Measurements from ENCODE around the gene MOV10L1. TPM values are rescaled to one million over a fixed set of nuclear protein-coding genes. Genes with fewer than 3 reads are reported as not detected.

MOV10L1 gene
- total and polyA plus RNA-seq, 9 of the 15 experiments (the other 6 are each of a cell fraction or from before 2014, with no cell fraction given), result 0.06 to 0.43 (median 0.15) TPM

DNA sequence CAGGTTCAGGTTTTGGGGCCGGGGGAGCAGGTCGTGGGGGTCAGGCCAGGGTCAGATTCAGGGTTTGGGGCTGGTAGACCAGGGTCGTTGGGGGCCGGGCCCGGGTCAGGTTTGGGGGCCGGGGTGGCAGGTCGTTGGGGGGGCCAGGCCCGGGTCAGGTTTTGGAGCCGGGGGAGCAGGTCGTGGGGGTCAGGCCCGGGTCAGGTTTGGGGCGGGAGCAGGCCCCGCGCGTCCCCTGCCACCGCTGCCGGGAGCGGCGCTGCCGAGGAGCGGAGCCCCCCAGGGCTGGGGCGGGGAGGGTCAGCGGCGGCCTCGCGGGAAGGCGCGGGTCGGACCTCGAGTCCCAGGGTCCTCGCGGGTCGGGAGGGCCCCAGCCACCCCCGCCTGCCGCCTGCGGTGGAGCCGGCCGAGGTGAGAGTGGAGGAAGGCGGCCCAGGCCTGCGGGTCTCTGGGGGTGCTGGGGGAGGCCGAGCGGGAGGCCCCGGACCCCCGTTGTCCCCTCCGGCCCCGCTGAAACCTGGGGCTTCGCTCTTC, 96.4 kb downstream of the MOV10L1 start:
- ChIA-PET POLR2A (interaction anchor here (1.2 kb wide), 1 partner anchor 13 kb away, joined by 3 read pairs; no protein-coding TSS in a partner anchor), CTCF (ENCODE audit: low intra/inter-chr PET ratio) (no interaction called here)
- FAIRE-seq (no peak), ATAC-seq (peak; percentile 3; the same call in 1 of the 3 replicates), DNase-seq (ENCODE audit: extremely low read depth in 1 of 4, low spot score in 3 of 4) (peak in 2 of 4 experiments; percentile 52 to 56)
- Histone ChIP-seq H2AFZ (ENCODE audit: low read depth, low read length) (no peak overlapping the region), H3K79me2 (ENCODE audit: control insufficient read depth, insufficient read depth, low read length) (peaks cover 45% of the 10 kb centered on the region), H3K4me1 (replicated peaks in 1 of 2; ENCODE audit: control insufficient read depth in 2 of 2, insufficient read depth in 2 of 2, low read length in 2 of 2) (peaks cover 19 to 83% of the 10 kb centered on the region in 2 experiments), H3K27ac (ENCODE audit: extremely low read depth, low read depth, low read length) (peak overlapping the region; percentile 74), H3K36me3 (ENCODE audit: control insufficient read depth, insufficient read depth, low read length) (peaks cover 13% of the 10 kb centered on the region; the same call in 1 of the 3 replicates), H3K9ac (ENCODE audit: insufficient read depth in 1 of 2, low read depth in 2 of 2, low read length in 2 of 2) (peak overlapping the region; percentile 69 to 95), H3K9me1 (ENCODE audit: control insufficient read depth, insufficient read depth, low read length) (peaks cover 7% of the 10 kb centered on the region), H3K4me3 (peak overlapping the region; percentile 64), H3K4me2 (ENCODE audit: insufficient read depth, low read length) (peak overlapping the region; percentile 74), H3K9me3 (replicated peaks; ENCODE audit: control insufficient read depth, insufficient read depth, low read depth, low read length) (no peaks in the 10 kb centered on the region), H4K20me1 (replicated peaks; ENCODE audit: control insufficient read depth, insufficient read depth, low read length) (peaks cover 8% of the 10 kb centered on the region; the same call in 1 of the 2 replicates), H3K27me3 (ENCODE audit: control insufficient read depth in 2 of 2, insufficient read depth in 2 of 2, low read length in 2 of 2) (no peaks in the 10 kb centered on the region)
- WGBS (ENCODE audit: insufficient coverage, low coverage, missing lambda C conversion rate), result no CpG with 5 or more reads among the region's 47 CpGs
- in situ Hi-C loops (cut with MboI) (no loop called here), intact Hi-C loops (cut with micrococcal nuclease) (no loop called here)
- BruUV-seq (replicated peaks), result no TSS peak
- peak; percentile 70; the same call in 1 of the 2 replicates for TF ChIP-seq ZBTB7A (IDR thresholded peaks at IDR 0.05; ENCODE audit: borderline replicate concordance, control insufficient read depth, low read depth, low read length)
- peak; percentile 22; the same call in 1 of the 2 replicates for TF ChIP-seq PHF8 (IDR thresholded peaks at IDR 0.05; ENCODE audit: borderline replicate concordance, low read length)
- TF ChIP-seq MCM7 (IDR thresholded peaks at IDR 0.05), result no peak
- no peak for TF ChIP-seq SMARCA5 (IDR thresholded peaks at IDR 0.05)
- TF ChIP-seq CHCHD3 (CRISPR knock-in tag; IDR thresholded peaks at IDR 0.05), result no peak
- 0 out of 2 replicates have a peak, but pooled peaks have one; percentile 42 for TF ChIP-seq RBFOX2 (IDR thresholded peaks at IDR 0.05; ENCODE audit: low read depth, low read length)
- TF ChIP-seq, protein P1, sequence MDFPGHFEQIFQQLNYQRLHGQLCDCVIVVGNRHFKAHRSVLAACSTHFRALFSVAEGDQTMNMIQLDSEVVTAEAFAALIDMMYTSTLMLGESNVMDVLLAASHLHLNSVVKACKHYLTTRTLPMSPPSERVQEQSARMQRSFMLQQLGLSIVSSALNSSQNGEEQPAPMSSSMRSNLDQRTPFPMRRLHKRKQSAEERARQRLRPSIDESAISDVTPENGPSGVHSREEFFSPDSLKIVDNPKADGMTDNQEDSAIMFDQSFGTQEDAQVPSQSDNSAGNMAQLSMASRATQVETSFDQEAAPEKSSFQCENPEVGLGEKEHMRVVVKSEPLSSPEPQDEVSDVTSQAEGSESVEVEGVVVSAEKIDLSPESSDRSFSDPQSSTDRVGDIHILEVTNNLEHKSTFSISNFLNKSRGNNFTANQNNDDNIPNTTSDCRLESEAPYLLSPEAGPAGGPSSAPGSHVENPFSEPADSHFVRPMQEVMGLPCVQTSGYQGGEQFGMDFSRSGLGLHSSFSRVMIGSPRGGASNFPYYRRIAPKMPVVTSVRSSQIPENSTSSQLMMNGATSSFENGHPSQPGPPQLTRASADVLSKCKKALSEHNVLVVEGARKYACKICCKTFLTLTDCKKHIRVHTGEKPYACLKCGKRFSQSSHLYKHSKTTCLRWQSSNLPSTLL (IDR thresholded peaks at IDR 0.05), result no peak
- no peak for TF ChIP-seq YY1 (IDR thresholded peaks at IDR 0.05; ENCODE audit: borderline replicate concordance in 1 of 3, control insufficient read depth in 1 of 3, extremely low read depth in 1 of 3, insufficient read depth in 3 of 3, insufficient read length in 1 of 3, insufficient replicate concordance in 2 of 3, low read depth in 1 of 3, low read length in 2 of 3)
- TF ChIP-seq, protein P2, sequence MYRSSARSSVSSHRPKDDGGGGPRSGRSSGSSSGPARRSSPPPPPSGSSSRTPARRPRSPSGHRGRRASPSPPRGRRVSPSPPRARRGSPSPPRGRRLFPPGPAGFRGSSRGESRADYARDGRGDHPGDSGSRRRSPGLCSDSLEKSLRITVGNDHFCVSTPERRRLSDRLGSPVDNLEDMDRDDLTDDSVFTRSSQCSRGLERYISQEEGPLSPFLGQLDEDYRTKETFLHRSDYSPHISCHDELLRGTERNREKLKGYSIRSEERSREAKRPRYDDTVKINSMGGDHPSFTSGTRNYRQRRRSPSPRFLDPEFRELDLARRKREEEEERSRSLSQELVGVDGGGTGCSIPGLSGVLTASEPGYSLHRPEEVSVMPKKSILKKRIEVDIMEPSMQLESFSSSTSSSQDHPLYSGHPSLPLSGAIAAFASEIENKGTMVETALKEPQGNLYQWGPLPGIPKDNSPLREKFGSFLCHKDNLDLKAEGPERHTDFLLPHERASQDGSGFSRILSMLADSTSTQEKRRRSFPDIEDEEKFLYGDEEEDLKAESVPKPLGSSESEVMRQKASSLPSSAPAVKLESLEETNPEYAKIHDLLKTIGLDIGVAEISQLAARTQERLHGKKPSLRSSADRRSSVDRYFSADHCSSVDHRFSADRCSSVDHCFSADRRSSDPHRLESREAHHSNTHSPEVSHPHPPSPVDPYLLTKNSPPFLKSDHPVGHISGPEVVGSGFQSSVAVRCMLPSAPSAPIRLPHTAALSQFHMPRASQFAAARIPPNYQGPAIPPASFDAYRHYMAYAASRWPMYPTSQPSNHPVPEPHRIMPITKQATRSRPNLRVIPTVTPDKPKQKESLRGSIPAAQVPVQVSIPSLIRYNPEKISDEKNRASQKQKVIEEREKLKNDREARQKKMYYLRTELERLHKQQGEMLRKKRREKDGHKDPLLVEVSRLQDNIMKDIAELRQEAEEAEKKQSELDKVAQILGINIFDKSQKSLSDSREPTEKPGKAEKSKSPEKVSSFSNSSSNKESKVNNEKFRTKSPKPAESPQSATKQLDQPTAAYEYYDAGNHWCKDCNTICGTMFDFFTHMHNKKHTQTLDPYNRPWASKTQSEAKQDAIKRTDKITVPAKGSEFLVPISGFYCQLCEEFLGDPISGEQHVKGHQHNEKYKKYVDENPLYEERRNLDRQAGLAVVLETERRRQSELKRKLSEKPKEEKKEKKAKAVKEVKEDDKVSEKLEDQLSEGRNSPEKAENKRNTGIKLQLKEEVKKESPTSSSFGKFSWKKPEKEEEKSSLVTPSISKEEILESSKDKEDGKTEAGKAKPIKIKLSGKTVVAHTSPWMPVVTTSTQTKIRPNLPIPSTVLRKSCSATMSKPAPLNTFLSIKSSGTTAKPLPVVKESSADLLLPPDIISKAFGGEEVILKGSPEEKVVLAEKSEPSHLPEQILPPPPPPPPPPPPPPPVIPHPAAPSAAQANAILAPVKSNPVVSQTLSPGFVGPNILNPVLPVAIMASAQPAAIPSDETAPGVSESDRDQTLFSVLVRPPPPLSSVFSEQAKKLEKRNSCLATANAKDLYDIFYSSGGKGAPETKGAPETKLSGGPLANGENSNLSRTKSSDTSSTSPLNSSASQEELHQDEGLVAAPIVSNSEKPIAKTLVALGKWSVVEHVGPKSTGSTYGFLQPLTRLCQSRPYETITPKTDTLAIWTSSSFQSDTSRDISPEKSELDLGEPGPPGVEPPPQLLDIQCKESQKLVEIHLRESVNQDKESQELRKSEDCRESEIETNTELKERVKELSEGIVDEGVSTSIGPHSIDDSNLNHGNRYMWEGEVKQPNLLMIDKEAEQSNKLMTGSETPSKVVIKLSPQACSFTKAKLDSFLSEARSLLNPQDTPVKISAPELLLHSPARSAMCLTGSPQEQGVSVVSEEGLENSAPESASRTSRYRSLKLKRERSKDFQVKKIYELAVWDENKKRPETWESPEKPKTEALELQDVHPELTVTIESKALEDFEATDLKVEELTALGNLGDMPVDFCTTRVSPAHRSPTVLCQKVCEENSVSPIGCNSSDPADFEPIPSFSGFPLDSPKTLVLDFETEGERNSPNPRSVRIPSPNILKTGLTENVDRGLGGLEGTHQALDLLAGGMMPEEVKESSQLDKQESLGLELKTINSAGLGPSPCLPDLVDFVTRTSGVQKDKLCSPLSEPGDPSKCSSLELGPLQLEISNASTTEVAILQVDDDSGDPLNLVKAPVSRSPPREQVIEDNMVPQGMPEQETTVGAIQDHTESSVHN (IDR thresholded peaks at IDR 0.05; ENCODE audit: borderline replicate concordance in 1 of 2, low read depth in 1 of 2), result no peak
- peak; percentile 7 for TF ChIP-seq TAF1 (IDR thresholded peaks at IDR 0.05; ENCODE audit: control insufficient read depth, extremely low read depth, insufficient read depth, low read length, severe bottlenecking)

Measured in K562 (cell line).